Neural cell (in vitro differentiated cells): ENCODE measurements around the gene UGT2B7. TPM values are rescaled to one million over a fixed set of nuclear protein-coding genes. Genes with fewer than 3 reads are reported as not detected.

Source experiments
- H2AFZ ChIP-seq: fragments of 200-600, 300-800 bp; sonication (generic), shearing (Covaris generic); 2 replicates; pipeline ENCODE4 v1.6.0; 2014; ENCODE audit warnings: low read depth, mild to moderate bottlenecking, antibody characterized with exemption, low read length, moderate library complexity
- H3F3A ChIP-seq: fragments of 200-600 bp; shearing (Covaris generic); 2 replicates; pipeline ENCODE4 v1.6.1; 2016; ENCODE audit warnings: mild to moderate bottlenecking, moderate library complexity, mixed read lengths, antibody characterized with exemption, low read length; ENCODE audit not compliant: insufficient read depth, poor library complexity, severe bottlenecking
- H3K27ac ChIP-seq: fragments of 200-600, 300-800 bp; sonication (generic), shearing (Covaris generic); 2 replicates; pipeline ENCODE4 v1.5.1; 2014; ENCODE audit warnings: mild to moderate bottlenecking, low read length, moderate library complexity
- H3K27me3 ChIP-seq: fragments of 300-800, 200-600 bp; sonication (generic), shearing (Covaris generic); 2 replicates; pipeline ENCODE4 v1.6.0; 2014; ENCODE audit warnings: mild to moderate bottlenecking, low read depth, low read length, moderate library complexity; ENCODE audit not compliant: insufficient read depth
- H3K36me3 ChIP-seq: fragments of 300-800, 200-600 bp; sonication (generic), shearing (Covaris generic); 2 replicates; pipeline ENCODE4 v1.5.1; 2014; ENCODE audit warnings: mild to moderate bottlenecking, antibody characterized with exemption, low read length, moderate library complexity; ENCODE audit not compliant: insufficient read depth
- H3K4me2 ChIP-seq: fragments of 300-800, 200-600 bp; sonication (generic), shearing (Covaris generic); 2 replicates; pipeline ENCODE4 v1.6.0; 2014; ENCODE audit warnings: mild to moderate bottlenecking, low read length
- H3K4me3 ChIP-seq: fragments of 300-800, 200-600 bp; sonication (generic), shearing (Covaris generic); 2 replicates; pipeline ENCODE4 v1.5.1; 2014; ENCODE audit warnings: mild to moderate bottlenecking, low read length, moderate library complexity
- H3K79me2 ChIP-seq: fragments of 200-600 bp; shearing (Covaris generic); replicated peaks from 2 replicates; pipeline ENCODE4 v1.6.0; 2014; ENCODE audit warnings: mild to moderate bottlenecking, low read length, moderate library complexity; ENCODE audit not compliant: insufficient read depth
- H3K9ac ChIP-seq: fragments of 300-800, 200-600 bp; sonication (generic), shearing (Covaris generic); 2 replicates; pipeline ENCODE4 v1.6.1; 2016; ENCODE audit warnings: mild to moderate bottlenecking, low read length, mixed read lengths
- H3K9me2 ChIP-seq: fragments of 200-600 bp; shearing (Covaris generic); 2 replicates; pipeline ENCODE4 v1.6.1; 2016; ENCODE audit warnings: mild to moderate bottlenecking, low read length, mixed read lengths; ENCODE audit not compliant: insufficient read depth
- H3K9me3 ChIP-seq: fragments of 200-600, 300-800 bp; sonication (generic), shearing (Covaris generic); 2 replicates; pipeline ENCODE4 v1.6.1; 2016; ENCODE audit warnings: mild to moderate bottlenecking, mixed run types, low read length, moderate library complexity, mixed read lengths
- H4K20me1 ChIP-seq: fragments of 200-600 bp; shearing (Covaris generic); 2 replicates; pipeline ENCODE4 v1.6.1; 2016; ENCODE audit warnings: mild to moderate bottlenecking, mixed run types; ENCODE audit not compliant: insufficient read depth
- CTCF ChIP-seq: fragments of 450-650 bp; IDR thresholded peaks from 2 replicates; pipeline ENCODE4 v1.5.1; 2014; ENCODE audit warnings: antibody characterized with exemption, mild to moderate bottlenecking, moderate library complexity; ENCODE audit not compliant: poor library complexity, severe bottlenecking
- EP300 ChIP-seq: fragments of 450-650 bp; conservative IDR thresholded peaks from 2 replicates; pipeline ENCODE4 v1.6.1; 2014; ENCODE audit warnings: antibody characterized with exemption, mild to moderate bottlenecking, moderate library complexity; ENCODE audit not compliant: poor library complexity, severe bottlenecking
- EZH2 ChIP-seq: fragments of 200-600, 300-800 bp; shearing (Covaris generic), sonication (generic); IDR thresholded peaks from 2 replicates; pipeline ENCODE4 v1.6.1; 2014; ENCODE audit warnings: antibody characterized with exemption, low read length, borderline replicate concordance, mild to moderate bottlenecking; ENCODE audit not compliant: insufficient read depth, poor library complexity, severe bottlenecking
- MXI1 ChIP-seq: fragments of 450-650 bp; conservative IDR thresholded peaks from 2 replicates; pipeline ENCODE4 v1.6.1; 2014; ENCODE audit warnings: antibody characterized with exemption, mild to moderate bottlenecking; ENCODE audit not compliant: poor library complexity, severe bottlenecking
- POLR2AphosphoS5 ChIP-seq: IDR thresholded peaks from 2 replicates; pipeline ENCODE4 v1.6.1; 2012
- RAD21 ChIP-seq: fragments of 450-650 bp; conservative IDR thresholded peaks from 2 replicates; pipeline ENCODE4 v1.6.1; 2014; ENCODE audit warnings: antibody characterized with exemption, mild to moderate bottlenecking, moderate library complexity
- SMC3 ChIP-seq: fragments of 450-650 bp; conservative IDR thresholded peaks from 2 replicates; pipeline ENCODE4 v1.6.1; 2014; ENCODE audit warnings: antibody characterized with exemption, mild to moderate bottlenecking, moderate library complexity; ENCODE audit not compliant: poor library complexity
- TAF1 ChIP-seq: IDR thresholded peaks from 2 replicates; pipeline ENCODE4 v1.6.1; 2012; ENCODE audit warnings: low read depth
- polyA plus RNA-seq: library from polyadenylated mRNA; depleted of rRNA; stranded (reverse); fragments of >200 nt; gene quantifications from 2 replicates; pipeline ENCODE4 v1.2.3, GENCODE V29; 2014
- TF ChIP-seq, protein P1 (sequence below): IDR thresholded peaks from 2 replicates; pipeline ENCODE4 v1.6.1; 2012; ENCODE audit warnings: borderline replicate concordance

The UGT2B7 gene
- polyA plus RNA-seq, 1 donor from 2014 or later: not detected

GRCh38 chr4:69071286-69071685 lies 25.0 kb upstream of the UGT2B7 start:
- Histone ChIP-seq H3K9me3 (no peaks in the 10 kb centered on the region), H2AFZ (no peak overlapping the region), H3K9ac (no peak overlapping the region), H3K9me2 (no peaks in the 10 kb centered on the region), H3K79me2 (no peaks in the 10 kb centered on the region), H3F3A (no peaks in the 10 kb centered on the region), H3K27ac (no peak overlapping the region), H4K20me1 (no peaks in the 10 kb centered on the region), H3K36me3 (no peaks in the 10 kb centered on the region), H3K27me3 (no peaks in the 10 kb centered on the region), H3K4me2 (no peak overlapping the region), H3K4me3 (no peak overlapping the region)
- TF ChIP-seq EP300: no peak
- TF ChIP-seq MXI1: no peak
- TF ChIP-seq, protein P1, sequence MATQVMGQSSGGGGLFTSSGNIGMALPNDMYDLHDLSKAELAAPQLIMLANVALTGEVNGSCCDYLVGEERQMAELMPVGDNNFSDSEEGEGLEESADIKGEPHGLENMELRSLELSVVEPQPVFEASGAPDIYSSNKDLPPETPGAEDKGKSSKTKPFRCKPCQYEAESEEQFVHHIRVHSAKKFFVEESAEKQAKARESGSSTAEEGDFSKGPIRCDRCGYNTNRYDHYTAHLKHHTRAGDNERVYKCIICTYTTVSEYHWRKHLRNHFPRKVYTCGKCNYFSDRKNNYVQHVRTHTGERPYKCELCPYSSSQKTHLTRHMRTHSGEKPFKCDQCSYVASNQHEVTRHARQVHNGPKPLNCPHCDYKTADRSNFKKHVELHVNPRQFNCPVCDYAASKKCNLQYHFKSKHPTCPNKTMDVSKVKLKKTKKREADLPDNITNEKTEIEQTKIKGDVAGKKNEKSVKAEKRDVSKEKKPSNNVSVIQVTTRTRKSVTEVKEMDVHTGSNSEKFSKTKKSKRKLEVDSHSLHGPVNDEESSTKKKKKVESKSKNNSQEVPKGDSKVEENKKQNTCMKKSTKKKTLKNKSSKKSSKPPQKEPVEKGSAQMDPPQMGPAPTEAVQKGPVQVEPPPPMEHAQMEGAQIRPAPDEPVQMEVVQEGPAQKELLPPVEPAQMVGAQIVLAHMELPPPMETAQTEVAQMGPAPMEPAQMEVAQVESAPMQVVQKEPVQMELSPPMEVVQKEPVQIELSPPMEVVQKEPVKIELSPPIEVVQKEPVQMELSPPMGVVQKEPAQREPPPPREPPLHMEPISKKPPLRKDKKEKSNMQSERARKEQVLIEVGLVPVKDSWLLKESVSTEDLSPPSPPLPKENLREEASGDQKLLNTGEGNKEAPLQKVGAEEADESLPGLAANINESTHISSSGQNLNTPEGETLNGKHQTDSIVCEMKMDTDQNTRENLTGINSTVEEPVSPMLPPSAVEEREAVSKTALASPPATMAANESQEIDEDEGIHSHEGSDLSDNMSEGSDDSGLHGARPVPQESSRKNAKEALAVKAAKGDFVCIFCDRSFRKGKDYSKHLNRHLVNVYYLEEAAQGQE: no peak
- TF ChIP-seq POLR2AphosphoS5: no peak
- no peak for TF ChIP-seq TAF1
- no peak for TF ChIP-seq CTCF
- no peak for TF ChIP-seq SMC3
- no peak for TF ChIP-seq RAD21
- TF ChIP-seq EZH2: no peak

GRCh38 chr4:69073375-69073774 lies 22.9 kb upstream of the UGT2B7 start:
- H3F3A ChIP-seq: no peaks in the 10 kb centered on the region
- no peaks in the 10 kb centered on the region for H3K9me2 ChIP-seq
- no peaks in the 10 kb centered on the region for H3K79me2 ChIP-seq
- no peaks in the 10 kb centered on the region for H3K27me3 ChIP-seq
- H2AFZ ChIP-seq: no peak overlapping the region
- H3K27ac ChIP-seq: no peak overlapping the region
- no peaks in the 10 kb centered on the region for H4K20me1 ChIP-seq
- no peak overlapping the region for H3K4me3 ChIP-seq
- H3K9ac ChIP-seq: no peak overlapping the region
- no peak for TF ChIP-seq EP300
- TF ChIP-seq RAD21: no peak
- TF ChIP-seq, protein P1: no peak
- no peak for TF ChIP-seq SMC3
- TF ChIP-seq POLR2AphosphoS5: no peak
- TF ChIP-seq EZH2: no peak
- no peaks in the 10 kb centered on the region for H3K9me3 ChIP-seq
- H3K36me3 ChIP-seq: no peaks in the 10 kb centered on the region
- no peak overlapping the region for H3K4me2 ChIP-seq
